ENCODE data around the gene NREP.

DNA sequence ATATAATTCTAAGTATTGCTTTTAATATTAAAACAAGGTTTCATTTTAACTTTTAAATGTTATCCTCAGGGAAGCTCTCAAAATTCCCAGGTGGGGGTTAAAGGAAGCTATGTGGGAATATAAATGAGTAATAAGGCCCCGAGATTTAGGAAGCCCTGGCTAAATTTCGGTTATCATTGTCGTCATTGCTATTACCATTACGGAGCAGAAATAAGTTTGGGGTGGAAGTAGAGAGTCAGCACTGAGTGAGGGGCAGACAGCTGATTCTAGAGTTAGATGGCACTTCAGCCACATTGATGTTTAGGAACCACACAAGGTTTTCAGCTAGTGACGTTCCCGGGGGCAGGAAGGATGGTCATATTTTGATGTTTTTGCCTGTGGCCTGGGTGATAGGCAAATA is 74.9 kb downstream of the NREP start:
- TF ChIP-seq POLR2AphosphoS5 (IDR thresholded peaks at IDR 0.05; ENCODE audit: borderline replicate concordance, low read depth, low read length) (no peak), EZH2 (IDR thresholded peaks at IDR 0.05) (no peak)

Measured in SK-N-MC (cell line).